HT1080 (cell line): ENCODE results near the gene S100A8. TPM values are rescaled to one million over a fixed set of nuclear protein-coding genes. Genes with fewer than 3 reads are reported as not detected.
"Not testable (repeated sequence)": the region's sequence is repeated elsewhere in the genome, so short reads cannot be mapped to it uniquely, and the experiment has no call there.

Experiments used
- DNase-seq: peaks from one replicate; pipeline ENCODE4 v3.0.0-alpha.2; 2015; ENCODE audit warnings: low read depth
- polyA plus RNA-seq, 2 experiments: library from polyadenylated mRNA; depleted of rRNA; stranded (reverse); fragments of >200 nt; gene quantifications; 2 replicates each; pipeline ENCODE4 v1.2.3, GENCODE V29; 2015
- total RNA-seq: library from RNA; depleted of rRNA; stranded (reverse); fragments of >200 nt; shearing (Covaris generic); gene quantifications from 2 replicates; pipeline ENCODE4 v1.2.3, GENCODE V29; 2014; rRNA removed

Gene S100A8
- not detected in 2 replicates for total RNA-seq
- not detected in 2 replicates for polyA plus RNA-seq (2015; cell fraction: cytosol; rRNA removed)
- polyA plus RNA-seq (2015; cell fraction: nucleus; rRNA removed): not detected in 2 replicates

DNA sequence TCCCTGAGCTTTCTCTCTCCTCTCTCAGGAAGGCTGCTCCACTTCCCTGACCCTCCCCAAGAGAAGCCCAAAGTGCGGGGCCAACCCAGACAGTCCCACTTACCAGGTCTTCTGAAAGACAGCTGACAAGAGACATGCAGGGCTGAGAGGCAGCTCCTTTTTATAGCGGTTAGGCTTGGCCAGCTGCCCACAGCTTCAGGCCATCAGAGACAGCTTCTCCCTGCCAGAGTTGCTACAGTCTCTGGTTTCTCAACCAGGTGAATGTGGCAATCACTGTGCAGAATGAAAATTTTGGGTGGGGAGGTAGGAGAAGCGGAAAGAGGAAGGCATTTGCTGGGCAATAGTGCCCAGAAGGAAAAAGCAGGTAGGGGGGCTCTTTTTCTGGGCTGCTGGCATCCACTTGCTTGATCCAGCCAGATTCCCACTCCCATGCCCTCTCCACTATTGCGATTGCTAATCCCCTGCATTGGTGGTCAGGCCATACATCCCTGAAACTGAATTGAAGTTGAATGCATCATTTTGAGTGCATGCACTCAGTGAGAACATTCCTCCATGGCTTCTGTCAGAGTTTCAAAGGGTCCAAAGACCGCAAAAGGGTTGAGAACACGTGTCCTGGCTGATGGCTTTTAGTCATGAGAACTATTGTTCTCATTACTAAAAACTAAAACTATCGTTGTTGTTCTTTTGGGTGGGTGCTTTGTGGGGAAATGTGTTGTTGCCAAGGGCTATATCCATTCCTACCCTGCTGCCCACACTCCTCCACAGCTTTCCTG is at the start of gene S100A8:
Gene S100A8 (minus strand): TSS at position 136 of the 773 bp plus-strand sequence. CDS start 538 bp downstream, outside the sequence.
- DNase-seq: no peak

DNA sequence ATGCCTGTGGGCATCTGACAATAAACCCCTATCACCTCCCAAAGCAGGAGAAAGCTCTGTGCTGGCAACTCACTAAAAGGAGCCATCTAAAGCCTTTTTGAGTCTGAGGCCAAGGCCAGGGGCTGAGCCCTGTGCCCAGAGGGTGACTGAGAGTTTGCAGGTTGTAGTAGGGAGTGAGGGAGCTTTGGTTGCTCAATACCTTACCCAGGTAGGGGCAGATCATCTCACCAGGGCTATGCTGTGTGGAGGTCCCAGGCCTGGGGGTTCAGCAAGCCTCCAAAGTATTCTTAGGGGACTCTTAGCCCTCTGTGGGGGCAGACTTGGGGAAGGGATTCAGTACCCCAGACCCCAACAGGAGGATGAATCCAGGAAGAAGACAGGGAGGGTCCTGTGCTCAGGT is 48.4 kb upstream of the S100A8 start:
- DNase-seq: no peak

DNA sequence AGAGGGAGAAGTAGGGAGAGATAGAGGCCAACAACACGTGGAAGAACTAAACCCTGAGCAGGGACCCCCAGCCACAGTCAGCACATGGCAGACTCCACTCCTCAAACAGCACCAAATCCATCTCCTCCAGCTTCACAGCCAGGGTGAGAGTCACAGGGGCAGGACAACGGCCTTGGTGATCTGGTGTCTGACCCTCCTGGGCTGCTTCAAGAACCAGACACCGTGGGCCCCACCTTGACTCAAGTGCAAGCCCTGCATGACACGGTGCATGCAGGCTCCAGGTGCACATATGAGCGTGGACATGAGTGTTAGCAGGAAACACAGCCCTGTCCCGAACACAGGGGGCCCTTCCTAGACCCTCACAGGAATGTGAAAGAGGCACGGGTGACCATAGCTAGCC is 47.7 kb upstream of the S100A8 start:
- no peak for DNase-seq

DNA sequence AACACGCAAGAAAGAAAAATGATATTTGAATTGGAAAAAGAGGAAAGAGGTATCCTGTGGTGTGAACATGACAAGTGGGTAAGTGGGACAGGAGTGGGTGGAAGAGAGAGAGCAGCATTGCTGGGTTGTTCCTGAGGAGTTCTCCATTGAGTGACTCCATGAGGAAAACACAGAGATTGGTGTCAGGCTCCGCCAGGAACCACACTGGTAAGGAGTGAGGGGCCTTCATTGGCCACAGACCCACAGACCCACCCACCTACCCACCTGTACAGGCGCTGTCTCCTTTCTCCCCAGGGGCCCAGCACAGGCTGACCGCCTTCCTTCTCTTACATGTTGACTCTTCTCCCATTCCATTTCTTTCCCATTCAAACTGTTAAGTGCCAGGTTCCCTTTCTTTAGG is 46.4 kb upstream of the S100A8 start:
- no peak for DNase-seq

DNA sequence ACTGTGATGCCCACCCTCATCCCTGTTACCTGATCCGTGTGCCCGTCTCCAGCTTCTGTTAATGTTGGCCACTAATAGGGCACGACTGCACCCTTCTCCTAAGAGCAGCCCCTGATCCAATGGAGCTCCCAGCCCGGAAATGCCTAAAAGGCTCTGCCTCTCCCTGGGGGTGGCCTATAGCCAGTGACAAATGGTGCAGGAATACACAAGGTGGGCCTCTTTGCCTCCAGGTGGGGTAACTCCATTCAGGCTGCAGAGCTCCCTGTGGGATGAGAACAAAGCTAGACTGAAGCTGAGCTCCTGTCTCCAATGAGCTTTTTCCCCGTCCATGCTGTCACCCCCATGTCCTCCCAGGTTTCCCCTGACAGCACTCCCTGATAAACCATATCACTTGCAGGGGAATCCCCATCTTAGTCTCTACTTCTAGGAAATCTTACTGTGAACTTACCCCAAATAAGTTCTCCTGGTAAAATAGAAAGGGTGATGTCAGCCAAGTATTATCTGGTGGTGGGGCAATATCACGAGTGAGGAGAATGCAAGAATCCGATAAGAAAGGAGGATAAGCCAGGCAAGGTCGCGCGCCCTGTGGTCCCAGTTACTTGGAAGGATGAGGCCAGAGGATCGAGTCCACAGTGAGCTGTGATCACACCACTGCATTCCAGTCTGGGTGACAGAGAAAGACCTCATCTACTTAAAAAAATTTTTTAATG is 44.0 kb upstream of the S100A8 start:
- no peak for DNase-seq

DNA sequence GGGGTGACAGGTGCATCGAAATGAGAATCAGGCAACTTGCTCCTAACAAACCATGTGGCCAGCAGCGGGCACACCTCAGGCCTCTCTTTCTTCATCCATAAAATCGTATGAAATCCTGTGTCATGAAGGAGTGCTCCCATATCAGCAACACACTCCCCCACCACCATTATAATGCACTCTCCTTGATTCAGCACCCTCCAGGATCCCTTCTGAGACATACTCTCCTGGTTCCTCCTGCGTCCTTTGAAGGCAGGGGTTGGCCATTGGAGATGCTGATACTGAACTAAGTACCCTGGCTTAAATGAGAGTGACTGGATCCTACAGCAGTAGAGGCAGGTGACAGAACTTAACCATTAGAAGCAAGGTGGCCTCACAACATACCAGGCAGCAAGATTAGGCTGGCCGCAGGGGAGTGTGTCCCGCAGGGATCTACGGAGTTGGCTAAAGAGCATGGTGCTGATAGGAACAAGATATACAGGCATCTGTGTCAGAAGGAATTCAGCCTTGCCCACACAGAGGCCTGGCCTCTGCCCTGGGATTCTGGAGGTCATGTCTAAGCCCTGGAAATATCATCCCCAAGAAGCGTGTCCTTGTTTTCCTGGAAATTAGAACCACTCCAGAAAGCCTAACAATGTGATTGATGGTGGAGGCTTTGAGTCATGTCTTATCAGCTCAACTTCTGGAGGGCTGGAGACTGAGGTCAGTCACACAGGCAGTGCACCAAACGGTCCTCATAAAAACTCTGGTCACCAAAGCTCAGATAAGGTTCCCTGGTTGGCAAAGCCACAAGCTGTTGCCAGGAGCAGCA is 42.2 kb upstream of the S100A8 start:
- no peak for DNase-seq

DNA sequence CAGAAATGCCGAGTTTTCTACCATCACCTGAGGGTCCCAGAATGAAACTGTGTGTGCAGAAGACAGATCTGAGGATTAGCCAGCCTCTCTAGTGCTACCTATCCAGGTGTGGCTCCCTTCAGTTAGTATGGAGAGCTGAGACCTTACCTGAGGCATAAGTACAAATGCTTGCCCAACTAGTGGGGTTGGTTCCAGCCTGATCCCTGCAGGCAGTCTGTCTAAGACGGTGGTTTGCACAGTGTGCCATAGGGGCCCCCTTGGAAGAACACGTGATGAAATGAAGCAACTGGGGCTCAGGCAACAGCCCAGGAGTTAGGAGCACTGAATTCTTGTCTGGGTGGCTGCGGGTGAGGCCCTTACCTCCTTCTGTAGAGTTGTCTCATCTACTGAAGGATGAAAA is 41.1 kb upstream of the S100A8 start:
- no peak for DNase-seq

DNA sequence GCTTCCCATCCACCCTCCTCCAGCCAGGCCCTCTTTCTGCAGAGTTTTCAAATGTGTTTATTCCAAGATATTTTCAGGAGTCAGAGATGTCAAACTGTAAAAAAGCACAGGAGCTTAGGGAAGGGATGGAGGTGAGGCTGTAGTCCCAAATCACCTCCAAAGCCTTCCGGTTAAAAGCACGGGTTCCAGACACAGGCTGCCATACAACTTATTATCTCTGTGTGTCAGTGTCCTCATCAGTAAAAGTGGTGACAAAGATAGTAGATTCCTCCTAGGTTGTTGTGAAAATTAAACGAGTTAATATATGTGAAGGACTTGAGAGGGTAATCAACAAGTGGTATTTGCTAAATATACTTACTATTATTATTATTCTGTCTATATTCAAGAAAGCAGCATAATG is 40.6 kb upstream of the S100A8 start:
- no peak for DNase-seq

DNA sequence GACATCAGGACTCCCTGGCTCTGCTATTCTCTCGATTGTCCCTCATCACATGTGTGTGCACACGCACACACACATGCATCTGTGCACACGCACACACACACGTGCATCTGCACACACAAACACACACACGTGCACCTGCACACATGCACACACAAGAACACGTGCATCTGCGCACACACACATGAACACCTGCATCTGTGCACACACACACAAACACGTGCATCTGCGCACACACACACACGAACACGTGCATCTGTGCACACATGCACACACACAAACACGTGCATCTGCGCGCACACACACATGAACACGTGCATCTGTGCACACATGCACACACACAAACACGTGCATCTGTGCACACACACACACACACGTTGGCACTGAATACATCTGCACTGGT is 40.1 kb upstream of the S100A8 start:
- DNase-seq: no peak

DNA sequence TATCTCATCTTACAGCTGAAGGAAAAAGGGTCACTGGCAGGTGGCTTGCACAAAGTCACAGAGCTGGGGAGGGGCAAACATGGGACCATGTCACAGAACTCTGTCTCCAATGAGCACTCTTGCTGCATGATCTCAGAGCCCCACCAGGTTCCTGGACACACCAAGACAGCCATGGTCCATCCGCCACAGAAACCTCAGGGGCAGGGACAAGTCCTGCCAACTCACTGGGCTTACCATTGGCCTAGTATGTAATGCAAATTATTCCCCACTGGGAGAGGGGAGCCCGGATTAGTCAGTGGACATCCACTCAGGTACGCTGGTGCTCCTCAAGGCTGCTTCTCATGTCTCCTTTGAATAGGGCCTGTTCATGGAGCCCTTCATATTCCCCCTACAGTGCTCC is 39.7 kb upstream of the S100A8 start:
- DNase-seq: no peak

DNA sequence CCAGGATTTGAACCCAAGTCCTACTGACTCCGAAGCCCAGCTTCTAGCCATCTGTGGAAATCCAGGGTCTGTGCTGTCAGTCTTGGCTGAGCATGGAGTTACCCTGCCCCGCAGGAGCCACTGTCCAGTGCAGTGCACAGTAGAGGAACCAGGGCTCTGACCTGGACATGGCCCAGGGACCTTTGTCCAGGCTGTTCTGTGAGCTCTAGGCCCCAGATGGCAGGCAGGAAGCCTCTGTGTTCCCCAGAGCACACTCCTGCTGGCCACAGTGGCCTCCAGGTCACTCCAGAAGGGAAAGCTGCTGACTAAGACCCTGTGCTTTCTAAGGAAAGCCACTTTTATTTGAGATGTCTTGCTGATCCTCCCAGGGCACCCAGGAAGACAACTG is 39.3 kb upstream of the S100A8 start:
- no peak for DNase-seq

DNA sequence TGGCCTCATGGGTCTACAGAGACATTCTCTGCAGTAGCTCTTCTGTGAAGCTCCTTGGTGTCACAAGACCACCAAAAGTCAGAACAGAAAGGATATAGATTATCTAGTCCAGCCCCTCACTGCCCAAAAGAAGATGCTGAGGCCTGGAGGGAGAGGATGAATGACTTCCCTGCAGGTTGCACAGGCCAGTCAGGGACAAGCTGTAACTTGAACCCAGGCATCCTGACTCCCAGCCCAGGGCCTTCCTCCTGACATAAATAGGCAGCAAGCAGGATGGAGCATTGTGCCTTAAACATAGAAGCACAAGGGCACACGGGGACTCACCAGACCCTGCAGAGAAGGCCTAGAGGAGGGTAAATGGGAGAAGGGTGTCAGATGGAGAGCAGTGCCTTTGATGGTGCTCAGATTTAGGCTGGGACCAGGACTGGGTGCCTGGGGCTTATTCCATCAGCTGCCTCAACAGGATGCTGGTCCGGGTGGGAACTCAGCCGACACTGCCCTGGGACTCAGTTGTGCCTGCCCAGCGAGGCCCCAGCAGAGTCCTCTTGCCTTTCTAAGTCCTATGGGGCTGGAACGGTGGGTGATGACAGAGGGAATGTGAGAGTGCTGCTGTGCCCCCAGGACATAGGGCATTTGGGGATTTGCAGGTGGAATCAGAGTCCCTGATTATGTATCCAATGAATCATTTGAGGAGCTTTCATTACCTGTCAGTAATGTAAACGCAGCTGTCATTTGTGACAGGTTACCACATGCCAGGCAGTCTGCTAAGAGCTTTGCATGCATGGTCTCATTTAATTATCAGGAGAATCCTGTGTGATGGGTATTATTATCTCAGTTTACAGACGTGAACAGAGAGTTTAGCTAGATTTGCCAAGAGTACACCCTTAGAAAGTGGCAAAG is 38.6 kb upstream of the S100A8 start:
- DNase-seq: no peak

DNA sequence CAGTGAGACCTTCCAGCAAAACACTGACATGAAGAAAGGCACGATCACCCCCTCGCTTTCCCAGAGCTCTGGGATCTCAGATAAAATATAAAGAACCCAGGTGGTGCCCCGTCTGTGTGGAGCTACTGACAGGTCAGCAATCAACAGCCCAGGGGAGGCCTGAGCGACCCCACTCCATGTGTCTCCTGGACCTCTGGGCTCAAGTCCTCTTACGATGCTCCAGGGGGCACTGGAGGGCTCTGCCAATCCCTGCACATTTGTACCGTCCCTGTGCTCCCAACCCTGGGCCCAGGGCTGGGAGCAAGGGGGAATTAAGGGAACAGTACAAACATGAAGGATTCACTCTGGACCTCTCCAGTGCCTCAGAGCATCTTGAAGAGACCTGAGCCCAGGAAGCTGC is 37.9 kb upstream of the S100A8 start:
- DNase-seq: no peak

DNA sequence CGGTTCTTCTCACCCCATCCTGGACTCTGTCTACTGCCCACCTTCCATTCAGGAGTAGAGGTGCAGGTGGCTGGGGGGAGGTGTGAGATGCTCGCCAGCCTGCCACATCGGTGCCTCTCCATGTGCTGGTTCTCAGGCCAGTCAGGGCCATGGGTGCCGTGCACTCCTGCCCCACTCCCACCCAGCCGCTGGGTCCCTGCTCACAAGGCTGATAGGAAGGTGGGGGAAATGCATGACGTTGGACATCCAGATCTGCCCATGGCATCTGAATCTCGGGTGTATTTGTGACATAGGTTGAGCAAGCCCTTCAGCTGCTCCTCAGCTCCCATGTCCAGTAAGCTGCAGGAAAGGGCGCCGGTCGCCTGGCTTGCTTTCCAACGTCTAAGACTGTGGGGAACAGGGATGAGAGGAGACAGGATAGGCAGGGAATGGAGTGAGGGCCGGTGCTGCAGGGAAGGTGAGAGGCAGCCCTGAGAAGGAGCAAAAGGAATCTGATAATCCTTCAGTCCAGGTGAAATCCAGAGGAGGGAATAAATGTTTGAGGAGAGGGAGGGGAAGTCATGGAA is 37.3 kb upstream of the S100A8 start:
- no peak for DNase-seq

DNA sequence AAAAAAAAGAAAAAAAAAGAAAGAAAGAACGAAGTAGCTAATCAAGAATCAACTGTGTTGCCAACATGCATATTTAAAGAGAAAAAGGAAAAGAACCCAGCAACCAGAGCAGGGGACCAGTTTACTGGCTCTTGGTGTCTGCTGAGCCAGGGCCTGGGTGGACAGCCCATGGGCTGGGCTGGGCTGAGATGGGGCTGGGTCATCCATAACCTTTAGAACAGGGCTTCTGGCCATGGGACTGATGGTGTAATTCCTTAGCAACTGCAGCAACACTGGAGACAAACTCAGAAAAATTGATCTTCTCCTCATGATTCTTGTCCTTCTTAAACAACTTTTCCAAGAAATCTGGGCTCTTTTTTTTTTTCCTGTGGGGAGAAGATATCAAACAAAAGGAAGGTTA is 35.9 kb upstream of the S100A8 start:
- no peak for DNase-seq

DNA sequence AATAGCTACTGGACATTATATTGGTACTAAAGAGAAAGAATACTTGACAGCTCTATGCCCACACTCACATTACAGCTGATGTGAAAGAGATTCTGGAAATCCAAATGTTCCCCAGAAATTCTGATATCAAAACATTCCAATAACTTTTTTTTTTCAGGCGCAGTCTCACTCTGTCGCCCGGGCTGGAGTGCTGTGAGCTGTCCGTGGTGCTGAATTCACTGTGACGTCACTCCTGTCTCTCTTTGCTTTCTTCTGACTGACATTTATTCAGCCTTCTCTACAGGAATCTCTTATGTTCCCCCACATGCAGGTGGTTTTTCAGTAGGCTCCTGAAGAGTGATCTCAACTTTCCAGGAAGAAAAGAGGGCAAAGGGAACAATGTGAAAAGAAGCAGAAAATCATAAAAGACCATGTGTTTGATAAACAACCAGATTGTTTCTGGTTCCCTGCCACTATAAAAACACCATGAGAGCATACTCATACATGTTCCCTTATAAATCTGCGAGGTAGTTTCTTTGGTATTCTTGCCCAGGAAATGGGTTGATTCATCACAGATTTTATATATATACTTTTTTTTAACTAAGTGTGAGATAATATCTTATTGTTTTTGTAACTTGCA is 31.7 kb upstream of the S100A8 start:
- DNase-seq: peak; percentile 50

DNA sequence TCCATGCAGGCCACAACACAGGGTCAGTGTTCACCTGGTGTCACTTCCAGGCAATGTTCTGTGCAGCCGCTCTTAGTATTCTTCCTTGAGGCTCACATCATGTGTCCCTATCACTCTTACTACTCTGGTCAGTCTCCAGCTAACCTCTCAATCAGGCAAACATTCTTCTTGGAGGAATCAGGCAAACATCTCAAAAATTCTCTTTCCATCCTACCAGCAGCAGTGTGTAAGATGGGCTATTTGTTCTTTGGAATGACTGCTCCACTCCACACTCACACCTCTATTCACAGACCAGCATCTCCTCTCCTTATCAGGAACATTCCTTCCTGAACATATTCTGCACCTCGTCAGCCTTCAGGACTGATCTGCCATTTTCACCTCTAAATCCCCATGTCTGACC is 29.4 kb upstream of the S100A8 start:
- DNase-seq: no peak

DNA sequence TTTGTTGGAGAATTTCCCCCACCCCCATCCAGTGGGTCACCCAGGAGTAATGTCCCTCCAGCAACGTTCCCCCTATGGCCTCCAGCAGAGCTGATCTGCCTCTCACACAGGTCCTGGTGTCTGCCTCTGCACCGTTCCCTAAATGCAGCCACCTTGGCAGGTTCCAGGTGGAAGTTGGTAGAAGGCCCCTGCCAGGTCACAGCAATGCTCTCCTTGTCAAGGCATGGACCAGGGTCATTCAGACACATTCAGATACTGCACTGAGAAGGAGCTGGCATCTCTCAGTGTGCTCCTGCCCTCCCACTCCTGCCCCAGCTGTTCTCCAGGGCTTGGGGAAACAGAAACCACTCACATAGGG is 28.5 kb upstream of the S100A8 start:
- DNase-seq: not testable (repeated sequence)

DNA sequence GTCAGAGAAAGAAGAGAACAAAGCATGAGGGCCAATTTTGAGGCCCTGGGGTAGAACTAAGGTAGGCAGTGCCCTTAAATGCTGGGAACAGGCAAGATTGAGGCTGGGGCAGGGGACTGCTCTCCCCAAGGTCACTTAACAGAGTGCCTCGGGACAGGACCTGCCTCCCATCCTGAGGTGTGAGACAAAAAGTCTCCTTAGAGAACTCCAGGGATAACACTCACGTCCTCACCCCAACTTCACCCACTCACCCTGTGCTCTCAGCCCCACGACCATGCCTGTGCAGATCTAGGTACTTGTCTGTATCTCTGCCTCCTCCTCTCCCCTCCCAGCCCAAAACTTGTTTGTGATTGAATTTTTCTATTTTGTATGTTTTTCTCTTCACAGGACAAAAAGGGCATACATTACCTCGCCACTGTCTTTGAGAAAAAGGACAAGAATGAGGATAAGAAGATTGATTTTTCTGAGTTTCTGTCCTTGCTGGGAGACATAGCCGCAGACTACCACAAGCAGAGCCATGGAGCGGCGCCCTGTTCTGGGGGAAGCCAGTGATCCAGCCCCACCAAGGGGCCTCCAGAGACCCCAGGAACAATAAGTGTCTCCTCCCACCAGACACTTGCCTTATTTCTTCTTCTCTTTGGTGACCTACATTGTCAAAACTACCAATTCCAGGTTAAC is 28.0 kb upstream of the S100A8 start:
- not testable (repeated sequence) for DNase-seq
